Effector memory CD4-positive, alpha-beta T cell (primary cell): ENCODE measurements around the gene HSD17B14.
"Not testable (repeated sequence)": the region's sequence is repeated elsewhere in the genome, so short reads cannot be mapped to it uniquely, and the experiment has no call there.

ENCODE experiments used
- DNase-seq, 3 donors: peaks; one replicate each; pipeline ENCODE4 v3.0.0-alpha.2; 2020
- H3K27ac ChIP-seq: 2 replicates; pipeline ENCODE4 v1.7.0; 2013; ENCODE audit warnings: mild to moderate bottlenecking, low read length, moderate library complexity; ENCODE audit not compliant: insufficient read depth, poor library complexity, severe bottlenecking
- H3K27me3 ChIP-seq: replicated peaks from 2 replicates; pipeline ENCODE4 v1.7.0; 2013; ENCODE audit warnings: mild to moderate bottlenecking, low read length; ENCODE audit not compliant: insufficient read depth, control insufficient read depth, poor library complexity, severe bottlenecking
- H3K36me3 ChIP-seq: 2 replicates; pipeline ENCODE4 v1.7.0; 2013; ENCODE audit warnings: mild to moderate bottlenecking, low read length, moderate library complexity; ENCODE audit not compliant: control insufficient read depth, insufficient read depth
- H3K4me1 ChIP-seq: 2 replicates; pipeline ENCODE4 v1.7.0; 2013; ENCODE audit warnings: low read length, mild to moderate bottlenecking; ENCODE audit not compliant: control insufficient read depth, insufficient read depth, poor library complexity, severe bottlenecking
- H3K4me3 ChIP-seq: 2 replicates; pipeline ENCODE4 v1.7.0; 2013; ENCODE audit warnings: low read length, low read depth, mild to moderate bottlenecking; ENCODE audit not compliant: insufficient read depth, poor library complexity, severe bottlenecking
- H3K9me3 ChIP-seq: 2 replicates; pipeline ENCODE4 v1.7.0; 2013; ENCODE audit warnings: mild to moderate bottlenecking, low read length, moderate library complexity; ENCODE audit not compliant: control insufficient read depth

HSD17B14 gene

DNA sequence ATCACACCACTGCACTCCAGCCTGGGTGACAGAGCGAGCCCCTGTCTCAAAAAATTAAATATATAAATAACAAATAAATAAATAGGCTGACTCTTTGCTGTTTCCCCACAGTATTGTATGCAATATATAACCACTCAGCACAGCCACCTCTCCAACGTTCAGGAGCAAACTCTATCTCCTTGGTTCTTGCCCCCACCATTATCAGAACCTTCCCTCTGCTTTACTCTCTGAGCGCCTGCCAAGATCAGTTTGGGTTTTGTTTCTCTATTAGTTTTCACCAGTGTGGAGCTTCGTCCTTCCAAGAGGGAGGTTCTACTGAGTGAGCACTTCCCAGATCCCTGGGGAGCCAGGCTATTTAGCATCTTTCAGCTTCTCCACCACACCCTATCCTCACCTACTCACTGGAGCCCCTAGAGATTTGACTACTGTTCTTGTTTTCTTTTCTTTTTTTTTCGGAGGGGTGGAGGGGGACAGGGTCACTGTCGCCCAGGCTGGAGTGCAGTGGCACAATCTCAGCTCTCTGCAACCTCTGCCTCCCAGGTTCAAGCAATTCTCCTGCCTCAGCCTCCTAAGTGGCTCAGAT is 68.0 kb downstream of the HSD17B14 start:
- DNase-seq, H3K4me3 ChIP-seq, H3K36me3 ChIP-seq, H3K27me3 ChIP-seq, H3K27ac ChIP-seq, H3K4me1 ChIP-seq, H3K9me3 ChIP-seq: not testable (repeated sequence)

DNA sequence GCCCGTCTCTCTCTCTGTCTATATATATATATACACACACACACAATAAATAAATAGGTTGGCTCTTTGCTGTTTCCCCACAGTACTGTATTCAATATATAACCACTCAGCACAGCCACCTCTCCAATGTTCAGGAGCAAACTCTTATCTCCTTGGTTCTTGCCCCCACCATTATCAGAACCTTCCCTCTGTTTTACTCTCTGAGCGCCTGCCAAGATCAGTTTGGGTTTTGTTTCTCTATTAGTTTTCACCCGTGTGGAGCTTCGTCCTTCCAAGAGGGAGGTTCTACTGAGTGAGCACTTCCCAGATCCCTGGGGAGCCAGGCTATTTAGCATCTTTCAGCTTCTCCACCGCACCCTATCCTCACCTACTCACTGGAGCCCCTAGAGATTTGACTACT is 70.5 kb downstream of the HSD17B14 start:
- not testable (repeated sequence) for H3K27me3 ChIP-seq, H3K27ac ChIP-seq, H3K9me3 ChIP-seq, H3K36me3 ChIP-seq, H3K4me1 ChIP-seq, DNase-seq, H3K4me3 ChIP-seq
